HUES6 (cell line): ENCODE measurements around the gene ETDC.

Source experiments
- H3K27ac ChIP-seq: 2 replicates; pipeline ENCODE4 v1.7.0; 2013; ENCODE audit warnings: low read depth, mild to moderate bottlenecking, low read length, inconsistent platforms
- H3K27me3 ChIP-seq: 2 replicates; pipeline ENCODE4 v1.6.1; 2013; ENCODE audit warnings: low read length; ENCODE audit not compliant: control insufficient read depth, insufficient read depth
- H3K36me3 ChIP-seq: 2 replicates; pipeline ENCODE4 v1.6.1; 2013; ENCODE audit warnings: low read length; ENCODE audit not compliant: control insufficient read depth, insufficient read depth
- H3K4me1 ChIP-seq: 2 replicates; pipeline ENCODE4 v1.6.1; 2013; ENCODE audit warnings: low read length; ENCODE audit not compliant: control insufficient read depth, insufficient read depth
- H3K4me3 ChIP-seq: 2 replicates; pipeline ENCODE4 v1.5.1; 2013; ENCODE audit warnings: low read depth, low read length
- H3K9ac ChIP-seq: one replicate; pipeline ENCODE4 v1.6.1; 2013; ENCODE audit warnings: mild to moderate bottlenecking, low read length
- H3K9me3 ChIP-seq: 2 replicates; pipeline ENCODE4 v1.6.1; 2013; ENCODE audit warnings: low read depth, low read length; ENCODE audit not compliant: control insufficient read depth, insufficient read depth

Gene ETDC

GRCh38 chrX:135346975-135347374, 37.7 kb downstream of the ETDC start:
- Histone ChIP-seq H3K4me1 (no peaks in the 10 kb centered on the region), H3K27ac (no peak overlapping the region), H3K9me3 (no peaks in the 10 kb centered on the region; the same call in 1 of the 2 replicates), H3K4me3 (no peak overlapping the region), H3K27me3 (no peaks in the 10 kb centered on the region; the same call in 1 of the 2 replicates), H3K36me3 (peaks cover 39% of the 10 kb centered on the region), H3K9ac (no peak overlapping the region)

GRCh38 chrX:135347381-135348016, 38.2 kb downstream of the ETDC start:
- Histone ChIP-seq H3K27me3 (no peaks in the 10 kb centered on the region; the same call in 1 of the 2 replicates), H3K9me3 (no peaks in the 10 kb centered on the region; the same call in 1 of the 2 replicates), H3K9ac (no peak overlapping the region), H3K27ac (no peak overlapping the region), H3K4me1 (no peaks in the 10 kb centered on the region), H3K36me3 (peaks cover 39% of the 10 kb centered on the region), H3K4me3 (no peak overlapping the region)

- H3K36me3 ChIP-seq: peaks cover 15% of the 10 kb centered on the region
- no peaks in the 10 kb centered on the region for H3K9me3 ChIP-seq
- H3K9ac ChIP-seq: no peak overlapping the region
- no peaks in the 10 kb centered on the region for H3K4me1 ChIP-seq
- H3K4me3 ChIP-seq: no peak overlapping the region
- H3K27ac ChIP-seq: no peak overlapping the region
- H3K27me3 ChIP-seq: no peaks in the 10 kb centered on the region; the same call in 1 of the 2 replicates
These were observed 45.0 kb downstream of the ETDC start for GRCh38 chrX:135354288-135354687.
